ENCODE data around the gene C2orf74. TPM values are rescaled to one million over a fixed set of nuclear protein-coding genes. Genes with fewer than 3 reads are reported as not detected.
"Not testable (repeated sequence)": the region's sequence is repeated elsewhere in the genome, so short reads cannot be mapped to it uniquely, and the experiment has no call there.

C2orf74 gene
- total RNA-seq, 1 donor from 2014 or later: 13.1 TPM

DNA sequence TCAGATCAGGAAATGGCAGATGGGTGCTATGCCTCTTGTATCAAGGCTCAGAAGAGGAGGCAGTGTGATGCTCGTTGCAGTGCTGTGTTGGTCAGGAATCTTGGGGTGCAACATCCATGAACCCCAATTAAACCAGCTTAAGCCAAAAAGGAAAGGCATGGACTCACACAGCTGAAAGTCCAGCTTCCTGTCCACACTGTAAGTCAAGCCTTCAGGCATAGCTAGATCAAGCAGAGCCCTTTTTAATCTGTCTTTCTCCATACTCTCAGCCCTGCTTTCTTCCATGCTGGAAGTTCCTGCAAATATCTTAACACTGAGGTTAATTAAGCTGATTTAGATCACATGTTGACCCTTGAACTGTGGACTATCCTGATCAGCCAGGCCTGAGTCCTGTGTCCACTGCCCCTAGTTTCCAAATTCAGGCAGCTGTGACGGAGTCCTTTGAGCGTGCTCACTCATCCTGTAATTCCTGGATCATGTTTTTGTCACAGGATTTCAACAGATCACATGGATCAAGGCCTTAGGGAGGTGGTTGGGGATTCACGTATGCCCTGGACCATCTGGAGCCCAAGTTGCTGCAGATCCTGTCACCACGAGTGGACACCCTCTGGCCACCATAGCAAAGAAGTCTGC is 4.5 kb upstream of the C2orf74 start:
- no peaks in the 10 kb centered on the region for H3K4me1 Mint-ChIP-seq (ENCODE audit: unreplicated experiment)
- H3K27me3 Mint-ChIP-seq: no peaks in the 10 kb centered on the region
- no peak overlapping the region for H3K4me3 Mint-ChIP-seq
- DNase-seq (ENCODE audit: extremely low spot score, unreplicated experiment): no peak
- H3K27ac Mint-ChIP-seq: no peak overlapping the region
- TF ChIP-seq, protein P1, sequence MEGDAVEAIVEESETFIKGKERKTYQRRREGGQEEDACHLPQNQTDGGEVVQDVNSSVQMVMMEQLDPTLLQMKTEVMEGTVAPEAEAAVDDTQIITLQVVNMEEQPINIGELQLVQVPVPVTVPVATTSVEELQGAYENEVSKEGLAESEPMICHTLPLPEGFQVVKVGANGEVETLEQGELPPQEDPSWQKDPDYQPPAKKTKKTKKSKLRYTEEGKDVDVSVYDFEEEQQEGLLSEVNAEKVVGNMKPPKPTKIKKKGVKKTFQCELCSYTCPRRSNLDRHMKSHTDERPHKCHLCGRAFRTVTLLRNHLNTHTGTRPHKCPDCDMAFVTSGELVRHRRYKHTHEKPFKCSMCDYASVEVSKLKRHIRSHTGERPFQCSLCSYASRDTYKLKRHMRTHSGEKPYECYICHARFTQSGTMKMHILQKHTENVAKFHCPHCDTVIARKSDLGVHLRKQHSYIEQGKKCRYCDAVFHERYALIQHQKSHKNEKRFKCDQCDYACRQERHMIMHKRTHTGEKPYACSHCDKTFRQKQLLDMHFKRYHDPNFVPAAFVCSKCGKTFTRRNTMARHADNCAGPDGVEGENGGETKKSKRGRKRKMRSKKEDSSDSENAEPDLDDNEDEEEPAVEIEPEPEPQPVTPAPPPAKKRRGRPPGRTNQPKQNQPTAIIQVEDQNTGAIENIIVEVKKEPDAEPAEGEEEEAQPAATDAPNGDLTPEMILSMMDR (conservative IDR thresholded peaks at IDR 0.05): no peak
- H3K9me3 Mint-ChIP-seq: no peaks in the 10 kb centered on the region
- peaks cover 24% of the 10 kb centered on the region for H3K36me3 Mint-ChIP-seq

DNA sequence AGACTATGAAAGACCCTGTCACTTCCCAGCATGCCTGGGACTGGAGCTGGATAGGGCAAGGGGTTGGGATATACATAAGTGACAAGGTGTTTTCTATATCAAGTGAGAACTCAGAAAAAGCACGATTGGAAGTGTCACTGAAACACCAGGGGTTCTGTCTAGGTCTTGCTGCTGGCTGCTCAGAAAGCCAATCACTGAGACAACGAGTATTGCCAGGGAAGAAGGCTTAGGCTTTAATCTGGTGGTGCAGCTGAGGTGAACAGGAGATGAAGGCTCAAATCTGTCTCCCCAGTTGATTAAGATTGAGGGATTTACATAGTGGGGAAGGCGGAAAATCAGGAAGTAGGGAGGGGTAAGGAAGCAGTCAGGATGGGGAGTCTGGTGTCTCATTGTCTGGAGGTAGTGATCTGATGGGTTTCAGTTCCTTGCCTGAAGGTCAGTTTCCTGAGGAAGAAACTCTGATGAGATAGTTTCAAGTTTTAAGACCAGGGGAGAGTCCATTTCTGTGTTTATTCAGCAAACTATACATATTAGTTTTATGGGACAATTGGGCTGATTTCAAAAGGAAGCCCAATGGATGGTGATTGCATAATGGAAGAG is 3.5 kb upstream of the C2orf74 start:
- TF ChIP-seq, protein P1 (conservative IDR thresholded peaks at IDR 0.05): no peak
- Mint-ChIP-seq H3K27ac (no peak overlapping the region), H3K4me3 (no peak overlapping the region), H3K4me1 (ENCODE audit: unreplicated experiment) (no peaks in the 10 kb centered on the region), H3K27me3 (no peaks in the 10 kb centered on the region), H3K36me3 (peaks cover 30% of the 10 kb centered on the region), H3K9me3 (no peaks in the 10 kb centered on the region)
- DNase-seq (ENCODE audit: extremely low spot score, unreplicated experiment): no peak

DNA sequence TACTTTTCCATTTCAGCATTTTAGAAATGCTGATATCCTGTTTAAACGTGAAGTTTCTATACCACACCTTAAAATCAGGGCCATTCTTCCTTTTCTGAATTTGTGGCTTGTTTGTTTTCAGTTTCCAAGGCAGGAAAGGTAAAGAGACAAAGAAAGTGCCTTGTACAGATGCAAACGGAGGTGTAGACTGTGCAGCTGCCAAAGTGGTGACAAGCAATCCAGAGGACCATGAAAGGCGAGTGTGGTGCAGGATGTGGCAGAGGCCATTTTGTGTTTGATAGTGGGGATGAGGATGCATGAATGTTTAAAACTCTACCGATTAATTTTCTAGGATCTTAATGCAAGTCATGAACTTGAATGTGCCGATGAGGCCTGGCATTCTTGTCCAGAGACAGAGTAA is 733 bp downstream of the C2orf74 start:
- peaks cover 45% of the 10 kb centered on the region for H3K36me3 Mint-ChIP-seq
- H3K4me3 Mint-ChIP-seq: no peak overlapping the region
- no peaks in the 10 kb centered on the region for H3K9me3 Mint-ChIP-seq
- no peaks in the 10 kb centered on the region for H3K27me3 Mint-ChIP-seq
- no peaks in the 10 kb centered on the region for H3K4me1 Mint-ChIP-seq (ENCODE audit: unreplicated experiment)
- H3K27ac Mint-ChIP-seq: no peak overlapping the region
- DNase-seq (ENCODE audit: extremely low spot score, unreplicated experiment): no peak
- TF ChIP-seq, protein P1 (conservative IDR thresholded peaks at IDR 0.05): no peak

DNA sequence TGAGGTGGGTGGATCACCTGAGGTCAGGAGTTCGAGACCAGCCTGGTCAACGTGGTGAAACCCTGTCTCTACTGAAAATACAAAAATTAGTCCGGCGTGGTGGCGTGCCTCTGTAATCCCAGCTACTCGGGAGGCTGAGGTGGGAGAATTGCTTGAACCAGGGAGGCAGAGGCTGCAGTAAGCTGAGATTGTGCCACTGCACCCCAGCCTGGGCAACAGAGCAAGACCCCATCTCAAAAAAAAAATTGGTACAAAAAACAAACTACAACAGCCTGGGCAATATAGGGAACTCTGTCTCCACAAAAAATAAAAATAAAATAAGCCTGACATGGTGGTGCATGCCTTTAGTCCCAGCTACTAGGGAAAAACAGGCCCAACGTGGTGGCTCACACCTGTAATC is 3.1 kb downstream of the C2orf74 start:
- H3K4me1 Mint-ChIP-seq (ENCODE audit: unreplicated experiment); H3K9me3 Mint-ChIP-seq; H3K27ac Mint-ChIP-seq; H3K27me3 Mint-ChIP-seq; H3K4me3 Mint-ChIP-seq; DNase-seq (ENCODE audit: extremely low spot score, unreplicated experiment): not testable (repeated sequence)
- H3K36me3 Mint-ChIP-seq: peaks cover 34% of the 10 kb centered on the region

DNA sequence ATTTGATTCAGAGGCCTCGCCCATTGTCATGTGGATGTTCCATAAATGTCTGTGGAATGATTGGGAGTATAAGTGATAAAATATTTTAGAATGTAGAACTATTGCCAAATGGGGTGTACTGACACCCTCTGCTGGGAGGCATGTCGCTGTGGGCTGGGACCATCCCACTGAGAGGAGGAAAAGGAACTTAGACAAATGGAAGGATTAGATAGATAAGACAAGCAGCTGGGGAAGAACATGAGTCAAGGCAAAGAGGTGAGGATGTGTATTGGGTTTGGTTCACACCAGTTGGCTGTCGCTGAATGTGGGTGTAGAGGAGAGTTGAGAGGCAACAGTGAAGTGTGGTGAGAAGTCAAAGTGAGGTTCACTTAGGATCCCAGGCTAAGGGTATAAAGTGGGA is 4.0 kb downstream of the C2orf74 start:
- no peak overlapping the region for H3K27ac Mint-ChIP-seq
- peaks cover 32% of the 10 kb centered on the region for H3K36me3 Mint-ChIP-seq
- H3K4me3 Mint-ChIP-seq: no peak overlapping the region
- TF ChIP-seq, protein P1 (conservative IDR thresholded peaks at IDR 0.05): no peak
- no peak for DNase-seq (ENCODE audit: extremely low spot score, unreplicated experiment)
- no peaks in the 10 kb centered on the region for H3K4me1 Mint-ChIP-seq (ENCODE audit: unreplicated experiment)
- H3K9me3 Mint-ChIP-seq: no peaks in the 10 kb centered on the region
- no peaks in the 10 kb centered on the region for H3K27me3 Mint-ChIP-seq

DNA sequence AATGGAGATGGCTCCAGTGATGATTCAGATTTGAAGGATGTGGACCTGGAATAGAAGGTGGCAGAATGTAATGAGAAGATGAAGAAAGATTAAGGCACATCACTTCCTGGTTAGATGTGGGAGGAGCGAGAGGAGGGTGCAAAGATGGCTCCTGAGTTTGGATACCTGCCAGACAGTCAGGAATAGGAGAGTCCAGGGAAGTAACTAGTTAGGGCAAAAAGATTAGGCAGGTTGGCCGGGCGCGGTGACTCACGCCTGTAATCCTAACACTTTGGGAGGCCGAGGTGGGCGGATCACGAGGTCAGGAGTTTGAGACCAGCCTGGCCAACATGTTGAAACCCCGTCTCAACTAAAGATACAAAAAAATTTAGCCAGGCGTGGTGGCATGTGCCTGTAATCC is 5.6 kb downstream of the C2orf74 start:
- Mint-ChIP-seq H3K27me3 (no peaks in the 10 kb centered on the region), H3K4me3 (no peak overlapping the region), H3K4me1 (ENCODE audit: unreplicated experiment) (no peaks in the 10 kb centered on the region), H3K9me3 (no peaks in the 10 kb centered on the region), H3K27ac (no peak overlapping the region), H3K36me3 (peaks cover 24% of the 10 kb centered on the region)
- no peak for DNase-seq (ENCODE audit: extremely low spot score, unreplicated experiment)
- TF ChIP-seq, protein P1 (conservative IDR thresholded peaks at IDR 0.05): no peak

Measured in type B pancreatic cell (in vitro differentiated cells).